ENCODE results near the gene ACSS3.

DNA sequence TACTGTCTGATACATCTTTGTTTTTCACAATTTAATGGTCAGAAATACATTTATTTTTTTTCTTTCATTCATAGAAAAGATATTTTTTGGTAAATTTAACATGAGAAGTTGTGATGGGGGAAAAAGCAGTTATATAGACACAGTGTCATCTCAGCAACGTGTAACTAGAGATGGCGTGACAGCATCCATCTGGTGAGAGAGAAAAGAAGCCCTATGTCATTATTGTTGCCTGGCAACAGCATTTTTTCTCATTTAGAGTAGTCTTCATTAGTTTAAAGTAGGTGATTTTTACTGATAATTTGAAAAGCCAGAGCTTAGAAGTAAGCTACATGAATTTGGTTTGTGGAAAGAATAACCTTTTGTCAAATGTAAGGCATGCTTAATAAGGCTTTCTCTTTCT is 128.6 kb downstream of the ACSS3 start:
- TF ChIP-seq CTCF (IDR thresholded peaks at IDR 0.05; ENCODE audit: extremely low read depth in 1 of 2, insufficient read depth in 1 of 2, low read depth in 1 of 2, low read length in 2 of 2) (no peak), POLR2A (IDR thresholded peaks at IDR 0.05; ENCODE audit: low read depth, low read length) (no peak), POLR2AphosphoS5 (IDR thresholded peaks at IDR 0.05; ENCODE audit: insufficient read depth, low read depth, low read length) (no peak), EZH2 (IDR thresholded peaks at IDR 0.05; ENCODE audit: borderline replicate concordance, low read depth, low read length, severe bottlenecking) (no peak), MYC (IDR thresholded peaks at IDR 0.05; ENCODE audit: low read depth, low read length) (no peak), JUN (IDR thresholded peaks at IDR 0.05; ENCODE audit: borderline replicate concordance, insufficient read depth, insufficient read length, low read depth) (no peak)
- TF ChIP-seq, protein P1, sequence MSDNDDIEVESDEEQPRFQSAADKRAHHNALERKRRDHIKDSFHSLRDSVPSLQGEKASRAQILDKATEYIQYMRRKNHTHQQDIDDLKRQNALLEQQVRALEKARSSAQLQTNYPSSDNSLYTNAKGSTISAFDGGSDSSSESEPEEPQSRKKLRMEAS (IDR thresholded peaks at IDR 0.05; ENCODE audit: insufficient read depth, insufficient read length): no peak

Data from endothelial cell of umbilical vein (primary cell).